ENCODE data around the gene CSRP1.
"Not testable (repeated sequence)": the region's sequence is repeated elsewhere in the genome, so short reads cannot be mapped to it uniquely, and the experiment has no call there.

The CSRP1 gene

GRCh38 chr1:201479201-201479730 lies 27.7 kb downstream of the CSRP1 start:
- in situ Hi-C loops (cut with MboI; ENCODE audit: low sequenced_read_pairs): no loop called here

- in situ Hi-C loops (cut with MboI; ENCODE audit: low sequenced_read_pairs): not testable (repeated sequence)
Observed at GRCh38 chr1:201478666-201479065, 28.3 kb downstream of the CSRP1 start.

- in situ Hi-C loops (cut with MboI; ENCODE audit: low sequenced_read_pairs): no loop called here
Observed at GRCh38 chr1:201476670-201477344, 30.1 kb downstream of the CSRP1 start.

GRCh38 chr1:201475915-201476669 lies 30.8 kb downstream of the CSRP1 start:
- in situ Hi-C loops (cut with MboI; ENCODE audit: low sequenced_read_pairs): no loop called here

GRCh38 chr1:201475130-201475529 lies 31.8 kb downstream of the CSRP1 start:
- in situ Hi-C loops (cut with MboI; ENCODE audit: low sequenced_read_pairs): no loop called here

- in situ Hi-C loops (cut with MboI; ENCODE audit: low sequenced_read_pairs): no loop called here
Observed at GRCh38 chr1:201473296-201473695, 33.6 kb downstream of the CSRP1 start.

- in situ Hi-C loops (cut with MboI; ENCODE audit: low sequenced_read_pairs): not testable (repeated sequence)
Observed at GRCh38 chr1:201472321-201472720, 34.6 kb downstream of the CSRP1 start.

- in situ Hi-C loops (cut with MboI; ENCODE audit: low sequenced_read_pairs): no loop called here
Observed at GRCh38 chr1:201471772-201472171, 35.2 kb downstream of the CSRP1 start.

- in situ Hi-C loops (cut with MboI; ENCODE audit: low sequenced_read_pairs): no loop called here
Observed at GRCh38 chr1:201470581-201470980, 36.3 kb downstream of the CSRP1 start.

GRCh38 chr1:201469645-201470074 lies 37.3 kb downstream of the CSRP1 start:
- in situ Hi-C loops (cut with MboI; ENCODE audit: low sequenced_read_pairs): no loop called here

- in situ Hi-C loops (cut with MboI; ENCODE audit: low sequenced_read_pairs): no loop called here
Observed at GRCh38 chr1:201468844-201469644, 37.9 kb downstream of the CSRP1 start, which contains the start of gene PHLDA3. TSS of gene PHLDA3 (minus strand) at chr1:201469188. CDS start at chr1:201468786, 402 bp downstream.

GRCh38 chr1:201468501-201468843 lies 38.5 kb downstream of the CSRP1 start:
- in situ Hi-C loops (cut with MboI; ENCODE audit: low sequenced_read_pairs): no loop called here

GRCh38 chr1:201466492-201466891 lies 40.4 kb downstream of the CSRP1 start:
- in situ Hi-C loops (cut with MboI; ENCODE audit: low sequenced_read_pairs): no loop called here

GRCh38 chr1:201465698-201466290 lies 41.1 kb downstream of the CSRP1 start:
- in situ Hi-C loops (cut with MboI; ENCODE audit: low sequenced_read_pairs): no loop called here

GRCh38 chr1:201463071-201463552 lies 43.8 kb downstream of the CSRP1 start:
- in situ Hi-C loops (cut with MboI; ENCODE audit: low sequenced_read_pairs): no loop called here

GRCh38 chr1:201461645-201462441 lies 45.1 kb downstream of the CSRP1 start:
- in situ Hi-C loops (cut with MboI; ENCODE audit: low sequenced_read_pairs): no loop called here

- in situ Hi-C loops (cut with MboI; ENCODE audit: low sequenced_read_pairs): no loop called here
Observed at GRCh38 chr1:201460814-201461644, 45.9 kb downstream of the CSRP1 start.

- in situ Hi-C loops (cut with MboI; ENCODE audit: low sequenced_read_pairs): no loop called here
Observed at GRCh38 chr1:201459775-201460174, 47.1 kb downstream of the CSRP1 start.

- in situ Hi-C loops (cut with MboI; ENCODE audit: low sequenced_read_pairs): no loop called here
Observed at GRCh38 chr1:201459052-201459451, 47.9 kb downstream of the CSRP1 start.
